CD4-positive, alpha-beta T cell (primary cell): Measurements from ENCODE around the gene FARP1. TPM values are rescaled to one million over a fixed set of nuclear protein-coding genes. Genes with fewer than 3 reads are reported as not detected.

ENCODE experiments used
- ATAC-seq: fragments of 200-7000 bp; cut with Tn5 transposase; one replicate; pipeline ENCODE4 v1.10.0; 2022; ENCODE audit warnings: mild to moderate bottlenecking; ENCODE audit not compliant: poor library complexity
- CTCF ChIA-PET: fragments of 350-600 bp; sonication (Branson Sonifier 250); formaldehyde crosslinking; loops from one replicate; lab custom pipeline; 2021; ENCODE audit warnings: antibody characterized with exemption, inconsistent platforms; lab: Charles Lee
- POLR2A ChIA-PET: fragments of 350-600 bp; sonication (Branson Sonifier 250); formaldehyde crosslinking; loops from one replicate; lab custom pipeline; 2021; ENCODE audit warnings: antibody characterized with exemption, inconsistent platforms; lab: Charles Lee
- DNase-seq, 14 experiments: peaks; one replicate each; pipeline ENCODE4 v3.0.0-alpha.2; 2013 to 2020; ENCODE audit warnings: mixed read lengths in 2 of 14
- H3K27ac ChIP-seq, 2 donors: one replicate each; pipeline versions ENCODE4 v1.5.1 to v1.7.0; 2013; ENCODE audit warnings: low read length in 2 of 2, low read depth in 1 of 2, mild to moderate bottlenecking in 1 of 2
- H3K27me3 ChIP-seq, 2 experiments: 1 replicate in 1 of 2; 2 replicates in 1 of 2; pipeline versions ENCODE4 v1.6.1 to v1.7.0; 2013; ENCODE audit warnings: low read length in 2 of 2, control low read depth in 1 of 2, mild to moderate bottlenecking in 1 of 2, moderate library complexity in 1 of 2; ENCODE audit not compliant: insufficient read depth in 2 of 2, control insufficient read depth in 1 of 2
- H3K36me3 ChIP-seq: one replicate; pipeline ENCODE4 v1.6.1; 2013; ENCODE audit warnings: low read length, control low read depth; ENCODE audit not compliant: insufficient read depth
- H3K4me1 ChIP-seq: one replicate; pipeline ENCODE4 v1.6.1; 2013; ENCODE audit warnings: low read length, control low read depth; ENCODE audit not compliant: insufficient read depth
- H3K4me3 ChIP-seq: one replicate; pipeline ENCODE4 v1.5.1; 2013; ENCODE audit warnings: mild to moderate bottlenecking, low read length, moderate library complexity
- H3K9me3 ChIP-seq, 2 experiments: 1 replicate in 1 of 2; 2 replicates in 1 of 2; pipeline versions ENCODE4 v1.6.1 to v1.7.0; 2013; ENCODE audit warnings: low read length in 2 of 2, mild to moderate bottlenecking in 2 of 2, control low read depth in 1 of 2, moderate library complexity in 1 of 2; ENCODE audit not compliant: control insufficient read depth in 1 of 2, insufficient read depth in 1 of 2
- H3K27ac Mint-ChIP-seq: one replicate; pipeline ENCODE4 v1.8.0; 2020; ENCODE audit warnings: mixed read lengths
- H3K27me3 Mint-ChIP-seq: one replicate; pipeline ENCODE4 v1.8.0; 2021; ENCODE audit warnings: mixed read lengths
- H3K36me3 Mint-ChIP-seq: one replicate; pipeline ENCODE4 v1.8.0; 2021; ENCODE audit warnings: low read depth, mixed read lengths
- H3K4me1 Mint-ChIP-seq: one replicate; pipeline ENCODE4 v1.8.0; 2021; ENCODE audit warnings: low read depth, mixed read lengths
- H3K4me3 Mint-ChIP-seq: one replicate; pipeline ENCODE4 v1.8.0; 2020; ENCODE audit warnings: mild to moderate bottlenecking, mixed read lengths
- H3K9me3 Mint-ChIP-seq: one replicate; pipeline ENCODE4 v1.8.0; 2020; ENCODE audit warnings: mixed read lengths
- CTCF ChIP-seq: fragments of 200-600 bp; IDR thresholded peaks from one replicate; pipeline ENCODE4 v1.8.0; 2022; ENCODE audit warnings: antibody characterized with exemption, mild to moderate bottlenecking
- intact Hi-C, 2 experiments: fragments of 100-400 bp; cut with DNase I in 1 of 2; cut with micrococcal nuclease in 1 of 2; formaldehyde crosslinking; loops; one replicate each; pipeline versions ENCODE4 v1.15.1 to v1.9.0; 2023 to 2025; cut with DNase I, micrococcal nuclease
- total RNA-seq, 174 experiments: library from RNA in 2 of 174; stranded (reverse) in 2 of 174; gene quantifications; one replicate each; pipeline ENCODE4 v1.2.3 and lab custom pipeline; 2021 to 2026

The FARP1 gene
- total RNA-seq, 2 experiments from 2014 or later = 0.30 TPM; not detected in 1

- intact Hi-C loops = no loop called here
- ChIA-PET POLR2A (no interaction called here), CTCF (no interaction called here)
- H3K36me3 ChIP-seq = no peaks in the 10 kb centered on the region
- Mint-ChIP-seq H3K27me3 (peaks cover 10% of the 10 kb centered on the region), H3K4me3 (no peak overlapping the region), H3K4me1 (no peaks in the 10 kb centered on the region), H3K9me3 (no peaks in the 10 kb centered on the region), H3K36me3 (no peaks in the 10 kb centered on the region), H3K27ac (no peak overlapping the region)
- no peak overlapping the region for H3K27ac ChIP-seq
- H3K9me3 ChIP-seq = no peaks in the 10 kb centered on the region
- ATAC-seq (no peak), DNase-seq (no peak)
- H3K4me3 ChIP-seq = no peak overlapping the region
- no peaks in the 10 kb centered on the region for H3K4me1 ChIP-seq
- no peak for TF ChIP-seq CTCF
- H3K27me3 ChIP-seq = no peaks in the 10 kb centered on the region
Measured at GRCh38 chr13:98290261-98290660, 147.4 kb downstream of the FARP1 start.

- Mint-ChIP-seq H3K27ac (no peak overlapping the region), H3K36me3 (no peaks in the 10 kb centered on the region), H3K9me3 (no peaks in the 10 kb centered on the region), H3K27me3 (peaks cover 10% of the 10 kb centered on the region), H3K4me3 (no peak overlapping the region), H3K4me1 (no peaks in the 10 kb centered on the region)
- no peak for DNase-seq
- ChIA-PET CTCF (no interaction called here), POLR2A (no interaction called here)
- no peak for TF ChIP-seq CTCF
- H3K9me3 ChIP-seq = no peaks in the 10 kb centered on the region
- no peaks in the 10 kb centered on the region for H3K27me3 ChIP-seq
- no peaks in the 10 kb centered on the region for H3K4me1 ChIP-seq
- no peaks in the 10 kb centered on the region for H3K36me3 ChIP-seq
- intact Hi-C loops = no loop called here
- H3K4me3 ChIP-seq = no peak overlapping the region
- no peak for ATAC-seq
- H3K27ac ChIP-seq = no peak overlapping the region
Measured at GRCh38 chr13:98291658-98292057, 148.8 kb downstream of the FARP1 start.

GRCh38 chr13:98293103-98293502, 150.2 kb downstream of the FARP1 start:
- POLR2A ChIA-PET = no interaction called here
- CTCF ChIA-PET = interaction anchor here (0.5 kb wide), 1 partner anchor 206 kb away, joined by 3 read pairs; no protein-coding TSS in a partner anchor
- H3K9me3 Mint-ChIP-seq = no peaks in the 10 kb centered on the region
- H3K27me3 Mint-ChIP-seq = peaks cover 19% of the 10 kb centered on the region
- H3K27ac ChIP-seq = no peak overlapping the region
- no peak overlapping the region for H3K27ac Mint-ChIP-seq
- ATAC-seq (no peak), DNase-seq (no peak)
- H3K27me3 ChIP-seq = no peaks in the 10 kb centered on the region
- no peak for TF ChIP-seq CTCF
- no peak overlapping the region for H3K4me3 Mint-ChIP-seq
- intact Hi-C loops = no loop called here
- no peaks in the 10 kb centered on the region for H3K4me1 ChIP-seq
- H3K36me3 ChIP-seq = no peaks in the 10 kb centered on the region
- H3K36me3 Mint-ChIP-seq = no peaks in the 10 kb centered on the region
- H3K4me1 Mint-ChIP-seq = no peaks in the 10 kb centered on the region
- no peaks in the 10 kb centered on the region for H3K9me3 ChIP-seq
- no peak overlapping the region for H3K4me3 ChIP-seq
